Colon (tissue), 2 donors: ENCODE results near the gene NFATC2.
"Not testable (repeated sequence)": the region's sequence is repeated elsewhere in the genome, so short reads cannot be mapped to it uniquely, and the experiment has no call there.

Experiments
- FAIRE-seq: peaks from 2 replicates; lab custom pipeline; 2012; peaks lifted over from hg19 to GRCh38; lab: Jason Lieb, UNC
- donor health status: control.
- donor health status: control.

Gene NFATC2

DNA sequence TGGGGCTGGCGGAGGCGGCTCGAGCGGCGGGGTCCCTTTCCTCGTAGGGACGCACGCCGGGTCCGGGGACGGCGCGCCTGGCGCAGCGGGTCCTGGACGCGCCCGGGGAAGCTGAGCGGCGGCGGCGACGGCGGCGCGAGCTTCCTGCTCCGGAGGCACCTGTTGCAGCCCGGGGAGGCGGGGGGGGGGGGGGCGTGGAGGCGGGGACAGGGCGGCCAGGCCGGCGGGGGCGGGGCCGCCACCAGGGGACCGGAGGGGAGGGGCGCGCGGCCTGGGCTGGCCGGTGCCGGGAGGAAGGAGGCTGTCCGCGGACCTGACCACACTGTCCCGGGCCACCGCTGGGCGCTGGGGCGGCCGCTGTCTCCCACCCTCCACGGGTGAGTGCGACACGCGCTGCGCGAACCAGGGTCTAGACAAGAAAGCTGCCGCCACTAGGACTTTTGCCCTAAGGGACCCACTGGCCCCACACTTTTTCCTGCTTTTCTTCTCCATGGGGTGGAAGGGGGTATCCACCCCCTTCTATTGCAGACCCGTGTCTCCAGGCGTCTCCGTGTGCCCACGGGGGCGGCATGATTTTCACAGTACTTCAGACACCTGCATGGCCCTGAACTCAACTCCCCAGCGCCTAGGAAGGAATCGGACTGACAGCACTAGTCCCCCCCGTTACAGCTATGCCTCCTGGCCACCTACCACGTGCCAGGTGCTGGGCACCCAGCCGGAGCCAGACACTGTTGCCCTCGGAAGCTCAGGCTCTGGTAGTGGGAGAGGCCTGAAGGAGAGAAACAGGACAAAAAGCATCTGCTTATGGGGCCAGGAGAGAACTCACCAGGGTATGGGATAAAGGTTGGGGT lies at the start of gene NFATC2:
TSS of gene NFATC2 (minus strand) at position 149 of the 851 bp plus-strand sequence. CDS start 220 bp downstream, outside the sequence.
- FAIRE-seq: no peak

DNA sequence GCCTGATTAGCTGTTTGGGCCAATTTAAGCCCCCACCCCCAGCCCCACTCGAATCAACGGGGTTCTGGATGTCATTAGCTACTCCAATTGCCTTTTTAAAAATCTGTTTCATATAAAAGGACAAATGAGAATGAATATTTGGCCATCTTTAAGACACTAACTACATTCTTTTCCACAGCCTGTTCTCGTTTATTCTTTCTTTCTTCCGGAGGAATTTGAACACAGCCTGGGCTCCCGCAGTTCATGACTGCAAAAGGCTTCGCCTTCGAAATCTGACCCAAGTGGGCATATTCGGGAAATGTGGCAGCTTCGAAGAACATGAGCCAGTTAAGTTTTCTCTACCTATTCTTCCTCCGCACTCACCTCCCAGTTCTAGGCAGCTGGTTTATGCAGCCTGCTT lies 49.4 kb upstream of the NFATC2 start:
- no peak for FAIRE-seq

DNA sequence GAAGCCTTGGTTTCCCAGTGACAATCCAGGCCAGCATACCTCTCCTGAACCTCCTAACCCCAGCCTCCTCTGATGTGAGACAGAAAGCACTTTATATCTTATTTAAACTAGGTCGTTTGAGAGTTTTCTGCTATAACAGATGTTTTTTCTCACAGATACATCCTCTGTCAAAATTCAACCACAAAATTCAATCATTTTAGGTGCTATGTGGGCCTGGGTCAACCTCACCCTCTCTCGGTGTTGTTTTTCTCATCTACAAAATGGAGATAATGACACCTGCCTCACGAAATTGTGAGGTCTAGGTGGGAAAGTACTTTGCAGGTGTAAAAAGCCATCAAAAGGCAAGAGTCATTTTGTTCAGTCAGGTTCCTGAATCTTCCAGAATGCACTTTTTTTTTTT lies 46.2 kb upstream of the NFATC2 start:
- no peak for FAIRE-seq

DNA sequence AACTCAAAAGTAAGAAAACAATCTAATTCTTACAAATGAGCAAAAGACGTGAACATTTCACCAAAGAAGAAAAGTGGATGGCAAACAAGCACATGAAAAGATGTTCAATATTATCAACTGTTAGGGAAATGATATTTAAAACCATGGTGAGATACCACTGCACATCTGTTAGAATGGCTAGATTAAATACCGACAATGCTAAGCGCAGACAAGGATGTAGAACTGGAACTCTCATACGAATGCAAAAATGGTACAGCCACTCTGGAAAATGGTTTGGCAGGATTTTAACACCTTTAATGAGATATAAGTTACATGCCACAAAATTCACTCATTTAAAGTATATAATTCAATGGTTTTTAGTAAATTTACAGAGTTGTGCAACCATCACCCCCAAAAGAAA lies 44.6 kb upstream of the NFATC2 start:
- no peak for FAIRE-seq

DNA sequence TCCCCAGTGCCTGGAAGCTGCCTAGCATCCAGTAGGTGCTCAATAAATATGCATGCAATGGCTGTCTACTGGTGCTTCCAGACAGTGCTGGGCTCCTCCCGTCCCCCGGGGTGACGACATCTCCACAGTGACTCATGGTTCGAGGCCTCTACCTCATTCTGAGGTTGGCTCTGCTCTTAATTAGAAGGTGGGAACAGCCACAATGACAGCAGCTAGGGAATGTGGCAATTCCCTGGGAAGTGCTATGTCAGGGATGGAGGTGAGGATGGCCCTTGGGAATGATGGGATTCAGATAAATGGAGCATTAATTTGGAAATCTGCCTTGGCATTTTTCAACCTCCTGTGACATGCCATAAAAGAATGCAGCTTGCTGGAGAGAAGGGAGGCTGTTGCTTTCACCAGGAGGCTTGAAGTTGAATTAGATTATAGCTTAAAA lies 43.5 kb upstream of the NFATC2 start:
- no peak for FAIRE-seq

DNA sequence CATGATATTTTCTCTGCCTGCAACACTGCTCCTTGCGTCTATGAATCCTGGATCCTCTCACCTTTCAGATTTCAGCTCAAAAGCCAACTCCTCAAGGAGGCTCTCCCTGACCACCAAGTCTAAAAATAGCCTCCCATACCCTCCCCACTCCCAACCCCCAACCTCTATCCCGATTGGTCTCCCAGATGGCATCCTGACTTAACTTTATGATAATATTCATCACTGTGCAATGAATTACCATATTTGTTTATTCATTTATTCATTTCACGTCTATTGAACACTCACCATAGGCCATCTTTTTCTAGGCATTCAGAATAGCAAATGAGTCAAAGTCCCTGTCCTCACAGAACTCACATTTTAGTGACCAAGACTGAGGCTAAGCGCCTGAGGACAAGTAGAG lies 42.6 kb upstream of the NFATC2 start:
- FAIRE-seq: no peak

DNA sequence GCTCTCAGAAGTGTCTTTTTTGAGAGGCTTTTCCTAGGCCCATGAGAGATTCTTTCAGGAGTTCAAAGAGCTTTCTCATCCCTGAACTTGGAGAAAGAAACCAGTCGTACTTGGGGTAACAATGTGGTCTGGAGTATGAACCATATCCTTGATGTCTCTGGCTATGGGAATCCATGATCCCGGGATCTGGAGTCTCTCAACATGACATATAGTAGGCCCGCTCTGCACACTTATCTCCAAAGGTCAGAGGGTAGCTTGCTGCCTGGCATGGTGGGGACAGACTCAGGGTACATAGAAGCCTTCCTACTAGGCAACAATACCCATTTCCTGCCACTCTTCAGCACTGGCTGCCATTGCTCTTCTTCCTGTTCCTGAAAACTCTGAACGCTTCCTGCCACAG lies 42.2 kb upstream of the NFATC2 start:
- FAIRE-seq: no peak

DNA sequence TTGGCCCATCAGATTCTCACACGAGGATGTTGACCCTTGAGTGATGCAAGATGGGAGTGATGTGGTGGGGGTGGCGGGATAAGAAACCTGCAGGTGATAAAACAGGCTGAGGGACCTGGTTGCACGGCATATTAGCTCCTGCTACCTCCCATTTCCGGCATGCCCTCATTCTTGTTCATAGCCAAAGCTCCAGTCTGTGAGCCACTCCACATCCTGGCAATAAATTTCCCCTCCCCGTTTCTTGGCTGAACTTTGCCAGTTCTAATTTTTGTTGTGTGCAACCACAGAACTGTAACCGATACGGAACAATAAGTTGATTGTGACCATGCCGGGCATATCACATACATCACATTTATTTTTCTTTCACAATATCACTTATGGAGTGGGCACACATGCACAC lies 41.6 kb upstream of the NFATC2 start:
- no peak for FAIRE-seq

DNA sequence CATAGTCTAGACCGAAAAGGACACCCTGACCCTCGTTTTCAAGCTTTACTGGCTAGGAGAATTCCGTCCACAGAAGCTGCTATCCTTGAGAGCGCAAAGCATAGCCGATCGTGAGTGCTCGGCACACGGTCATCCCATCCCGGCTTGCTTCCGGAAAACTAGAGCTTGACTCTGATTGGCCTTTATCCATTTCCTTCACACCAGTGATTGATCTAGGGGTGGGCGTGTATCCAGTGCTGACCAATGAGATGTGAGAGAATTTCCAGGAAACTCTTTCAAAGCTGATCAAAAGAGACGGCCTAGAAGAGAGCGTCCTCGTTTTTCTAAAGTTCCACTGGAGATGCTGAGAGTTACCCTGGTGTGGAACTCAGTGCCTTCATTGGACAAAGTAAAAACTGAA lies 41.0 kb upstream of the NFATC2 start:
- no peak for FAIRE-seq

DNA sequence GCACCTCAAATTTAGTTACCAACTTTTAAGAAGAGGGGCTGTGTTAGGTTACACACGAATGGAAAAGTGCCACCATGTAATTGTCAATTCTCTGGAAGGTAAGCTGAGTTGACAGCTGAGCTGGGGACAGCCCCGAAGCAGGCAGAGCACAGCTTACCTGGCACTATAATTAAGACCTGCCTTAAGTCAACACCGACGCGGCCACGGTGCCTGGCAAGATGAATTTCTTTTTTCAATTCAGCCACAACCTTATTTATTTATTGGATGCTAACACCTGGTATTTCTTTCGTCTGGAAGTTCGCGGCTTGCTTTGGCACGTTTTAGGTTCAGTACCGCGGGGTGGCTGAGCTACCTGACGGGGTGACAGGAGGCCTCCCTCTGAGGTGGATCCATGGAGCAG lies 40.6 kb upstream of the NFATC2 start:
- no peak for FAIRE-seq

DNA sequence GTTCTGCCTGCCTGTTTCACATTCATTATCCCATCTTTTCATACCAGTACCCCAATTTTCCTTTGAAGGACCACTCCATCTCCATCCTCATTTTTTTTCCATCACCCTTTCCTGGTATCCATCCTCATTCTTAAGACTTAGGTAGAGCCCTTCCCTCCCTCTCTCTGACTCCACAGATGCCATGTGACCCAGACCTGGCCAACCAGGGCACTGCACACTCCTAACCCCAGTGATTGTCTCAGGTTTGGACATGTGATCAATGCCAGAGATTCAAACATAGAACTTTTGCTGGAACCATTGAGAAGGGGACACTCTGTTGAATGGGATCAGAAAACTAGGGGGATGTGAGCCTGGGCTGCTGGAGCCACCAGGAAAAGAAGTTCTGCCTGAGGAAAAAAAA lies 39.1 kb upstream of the NFATC2 start:
- FAIRE-seq: no peak

DNA sequence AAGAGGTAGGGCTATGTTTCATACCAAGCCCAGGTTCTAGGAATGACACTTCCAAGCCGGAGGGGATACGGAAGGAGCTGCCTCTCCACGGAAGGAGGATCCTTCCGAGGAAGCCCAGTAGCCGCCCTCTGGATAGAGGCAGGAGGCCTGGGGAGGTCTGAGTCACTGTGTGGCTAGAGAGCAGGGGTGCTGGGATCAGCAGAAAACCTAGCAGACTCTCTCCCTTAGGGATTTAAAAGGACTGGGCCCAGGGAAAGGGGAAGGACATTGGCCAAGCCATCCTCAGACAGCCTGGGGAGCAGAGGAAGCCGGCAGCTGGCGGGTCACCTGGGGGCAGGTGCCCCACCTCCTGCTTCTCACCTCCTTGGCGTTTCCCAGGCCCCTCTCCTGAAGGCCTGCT lies 36.6 kb upstream of the NFATC2 start:
- no peak for FAIRE-seq

DNA sequence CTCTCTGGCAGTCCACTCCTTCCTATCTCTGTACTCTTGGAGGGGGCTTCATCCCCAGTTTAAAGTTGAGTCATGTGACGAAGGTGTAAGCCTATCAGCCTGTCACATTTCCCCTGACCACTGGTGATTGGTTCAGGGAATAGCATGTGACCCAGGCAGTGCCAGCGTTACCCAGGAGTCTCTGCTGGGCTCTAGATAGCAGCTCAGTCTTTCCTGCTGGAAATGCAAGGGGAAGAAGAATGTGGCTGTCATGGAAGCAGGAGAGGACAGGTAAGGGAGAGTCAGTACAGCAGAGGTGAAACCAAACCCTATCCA lies 35.6 kb upstream of the NFATC2 start:
- no peak for FAIRE-seq

DNA sequence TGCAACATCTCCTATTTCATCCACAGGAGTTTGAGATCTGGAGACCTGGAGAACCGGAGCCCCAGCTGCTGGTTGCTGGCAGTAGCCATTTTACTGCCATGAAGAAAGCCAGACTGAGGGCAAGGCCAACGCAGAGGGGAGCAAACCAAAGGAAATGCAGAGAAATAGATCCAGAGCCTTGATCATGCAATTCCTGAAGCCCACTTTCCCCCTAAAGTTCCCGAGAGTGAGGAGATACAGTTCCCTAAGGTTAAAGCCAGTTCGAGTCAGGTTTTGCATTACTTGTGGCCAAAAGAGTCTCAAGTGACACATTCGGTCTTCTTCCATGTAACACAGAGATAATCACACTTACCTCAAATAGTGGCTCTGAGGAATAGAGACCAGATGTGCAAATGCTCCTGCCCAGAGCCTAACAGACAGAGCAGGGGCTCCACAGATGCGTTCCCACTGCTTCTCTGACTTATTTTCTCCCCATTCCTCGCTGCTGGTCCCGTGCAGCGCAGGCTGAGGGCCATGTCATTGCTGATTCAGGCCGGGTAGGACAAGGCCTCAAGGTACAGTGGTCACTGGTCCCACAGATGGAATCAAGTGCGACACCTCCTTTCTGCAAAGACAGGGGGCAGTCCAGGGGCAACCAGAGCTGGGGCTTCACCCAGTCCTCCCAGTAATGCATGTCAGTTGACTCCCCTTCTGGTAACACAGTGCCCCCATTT lies 35.1 kb upstream of the NFATC2 start:
- FAIRE-seq: no peak

DNA sequence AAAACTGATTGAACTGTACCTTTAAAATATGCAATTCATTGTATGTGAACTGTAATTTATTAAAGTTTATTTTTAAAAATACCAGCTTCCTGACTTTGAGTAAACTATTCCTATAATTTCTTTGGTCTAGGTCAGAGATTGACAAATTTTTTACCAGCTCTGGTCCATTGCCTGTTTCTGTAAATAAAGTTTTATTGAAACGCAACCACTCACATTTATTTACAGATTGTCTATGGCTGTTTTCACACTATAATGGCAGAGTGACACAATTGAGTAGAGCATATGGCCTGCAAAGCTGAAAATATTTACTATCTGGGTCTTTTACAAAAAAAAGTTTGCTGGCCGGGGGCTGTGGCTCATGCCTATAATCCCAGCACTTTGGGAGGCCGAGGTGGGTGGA lies 33.0 kb upstream of the NFATC2 start:
- no peak for FAIRE-seq

DNA sequence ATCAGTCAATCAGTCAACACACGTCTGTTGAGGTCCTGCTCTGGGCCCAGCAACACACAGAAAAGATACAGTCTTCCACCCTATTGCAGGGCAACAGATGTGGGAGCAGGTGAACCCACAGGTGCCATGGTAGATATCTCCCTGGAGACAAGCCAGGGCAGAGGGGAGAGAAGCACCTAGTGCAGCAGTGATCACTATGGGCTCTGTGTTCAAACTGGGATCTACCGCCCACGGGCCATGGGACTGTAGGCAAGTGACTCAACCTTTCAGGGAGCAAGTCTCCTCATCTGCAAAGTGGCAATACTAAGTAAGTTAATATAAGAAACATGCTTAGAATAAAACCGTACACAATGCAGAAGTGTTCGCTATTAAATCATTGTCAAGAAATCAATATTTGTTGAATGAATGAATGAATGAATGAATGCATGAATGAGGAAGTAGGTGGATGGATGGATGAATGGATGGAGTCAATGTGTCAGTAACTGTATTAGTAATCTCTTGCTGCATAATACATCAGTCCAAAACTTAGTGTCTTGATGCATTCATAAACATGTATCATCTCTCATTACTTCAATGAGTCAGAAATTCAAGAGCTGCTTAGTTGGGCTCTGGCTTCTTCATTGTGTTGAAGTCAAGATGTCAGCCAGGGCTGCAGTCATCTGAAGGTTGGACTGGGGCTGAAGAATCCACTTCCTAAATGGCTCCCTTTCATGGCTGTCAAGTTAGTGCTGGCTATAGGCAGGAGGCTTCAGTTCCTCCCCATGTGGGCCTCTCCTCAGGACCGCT lies 31.9 kb upstream of the NFATC2 start:
- no peak for FAIRE-seq

DNA sequence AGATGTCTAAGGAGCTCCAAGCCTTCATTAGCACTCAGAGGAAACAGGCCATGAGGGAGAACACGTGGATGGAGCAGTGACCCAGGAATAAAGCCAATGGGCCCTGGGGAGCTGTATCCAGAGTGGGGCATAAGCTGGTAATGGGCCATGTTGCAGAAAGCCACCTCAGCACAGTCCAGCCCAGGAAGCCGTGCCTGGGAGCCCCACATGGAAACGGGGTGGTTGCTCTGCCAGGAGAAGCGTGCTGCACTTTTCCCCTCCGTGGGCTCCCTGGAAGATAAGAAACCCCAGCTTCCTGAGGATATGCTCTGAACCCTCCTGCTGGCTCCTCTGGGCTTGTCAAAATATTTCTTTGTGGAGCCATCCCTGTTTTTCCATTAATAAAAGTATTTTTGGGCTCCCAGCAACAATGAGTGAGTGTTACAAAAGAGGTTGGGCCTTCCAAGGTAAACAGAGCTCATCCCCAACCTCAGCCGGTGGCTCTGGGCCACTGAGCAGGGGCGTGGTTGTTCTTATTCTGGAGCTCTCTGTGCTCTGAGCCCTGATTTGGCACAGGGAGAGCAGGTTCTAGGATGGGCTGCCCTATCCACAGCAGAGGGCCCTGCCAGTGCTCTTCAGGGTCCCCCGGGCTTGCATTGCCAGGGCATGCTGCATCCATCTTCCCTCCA lies 31.2 kb upstream of the NFATC2 start:
- no peak for FAIRE-seq

DNA sequence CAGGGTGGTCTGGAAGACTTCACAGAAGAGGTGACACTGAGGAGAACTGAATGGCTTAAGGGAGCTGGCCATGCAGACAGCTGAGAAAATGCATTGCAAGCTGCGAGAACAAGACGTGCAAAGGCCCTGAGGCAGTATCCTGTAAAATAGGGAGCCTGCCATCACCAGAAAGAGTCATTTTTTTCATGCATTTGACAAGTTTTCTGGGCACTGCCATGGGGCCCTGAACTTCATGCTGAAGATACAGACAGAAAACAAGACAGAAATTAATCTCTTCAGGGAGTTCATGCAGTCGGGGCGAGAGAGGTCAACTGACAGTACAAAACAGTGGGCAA lies 28.9 kb upstream of the NFATC2 start:
- no peak for FAIRE-seq

DNA sequence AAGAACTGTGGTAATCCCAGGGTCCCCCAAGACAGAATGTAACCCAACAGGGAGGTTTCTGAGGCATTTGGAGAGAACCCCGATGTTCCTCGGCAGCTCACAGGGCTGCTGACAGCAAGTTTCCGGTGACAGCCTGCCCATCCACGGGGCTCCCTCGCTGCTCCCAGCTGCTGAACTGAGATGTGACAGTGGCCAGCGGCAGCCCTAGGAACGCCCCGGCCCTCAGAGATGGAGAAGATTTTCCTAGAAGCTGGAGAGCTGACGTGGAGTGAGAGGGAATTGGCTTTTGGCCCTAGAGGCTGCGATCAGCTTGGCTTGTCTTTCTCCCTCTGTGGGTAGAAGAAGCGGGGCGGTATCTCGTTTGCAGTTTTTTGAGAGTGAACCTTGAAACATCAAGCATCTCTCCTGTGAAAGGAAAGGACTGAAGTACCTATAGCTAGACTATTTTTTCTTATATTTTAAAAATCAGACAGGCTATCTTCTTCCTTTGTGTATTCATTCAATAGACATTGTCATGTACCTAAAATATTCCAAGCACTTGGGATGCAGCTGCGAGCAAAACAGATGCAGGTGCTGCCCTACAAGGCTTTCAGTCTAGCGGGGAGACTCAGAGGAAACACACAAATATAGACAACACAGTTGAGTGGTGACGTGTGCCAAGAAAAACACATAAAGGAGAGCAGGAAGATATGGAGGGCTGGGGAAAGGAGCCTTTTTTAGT lies 28.4 kb upstream of the NFATC2 start:
- FAIRE-seq: no peak

DNA sequence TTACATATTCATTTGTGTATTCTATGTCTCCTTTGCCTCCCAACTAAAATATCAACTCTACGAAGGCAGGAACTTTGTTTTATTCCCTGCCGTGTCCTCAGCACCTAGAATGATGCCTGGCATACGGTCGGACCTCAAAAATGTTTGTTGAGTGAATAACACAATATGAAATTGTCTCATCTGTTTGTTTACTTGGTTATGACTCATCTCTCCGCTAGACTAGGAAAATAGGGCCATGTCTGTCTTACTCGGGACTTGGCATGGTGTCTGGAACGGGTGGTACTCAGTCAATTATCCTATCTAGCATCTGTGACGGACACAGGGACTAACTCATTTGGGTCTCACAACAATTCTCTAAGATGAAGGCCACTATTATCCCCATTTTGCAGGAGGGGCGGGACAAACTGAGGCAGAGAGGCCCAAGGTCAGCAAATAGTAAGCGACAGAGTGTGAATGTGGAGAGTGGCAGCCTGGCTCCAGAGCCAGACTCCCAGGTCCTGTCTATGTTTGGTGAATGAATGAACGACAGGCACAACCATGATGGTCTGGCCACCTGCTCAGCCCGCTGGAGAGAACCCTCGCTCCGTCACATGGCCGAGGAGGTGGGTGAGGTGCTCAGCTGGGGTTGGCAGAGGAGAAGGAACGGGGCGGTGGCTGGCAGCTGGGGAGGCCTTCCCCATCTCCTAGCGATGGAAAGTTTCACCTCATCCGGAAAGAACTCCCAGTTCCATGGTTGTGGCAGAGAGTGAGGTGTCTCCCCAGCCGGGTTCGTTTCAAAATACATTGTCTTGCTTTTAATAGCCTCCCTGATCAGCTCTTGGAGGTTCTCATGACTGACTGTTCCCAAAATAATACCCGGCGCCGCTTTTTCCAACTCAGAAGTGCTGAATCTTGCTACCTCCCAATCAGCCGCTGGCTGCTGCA lies 27.6 kb upstream of the NFATC2 start:
- no peak for FAIRE-seq

DNA sequence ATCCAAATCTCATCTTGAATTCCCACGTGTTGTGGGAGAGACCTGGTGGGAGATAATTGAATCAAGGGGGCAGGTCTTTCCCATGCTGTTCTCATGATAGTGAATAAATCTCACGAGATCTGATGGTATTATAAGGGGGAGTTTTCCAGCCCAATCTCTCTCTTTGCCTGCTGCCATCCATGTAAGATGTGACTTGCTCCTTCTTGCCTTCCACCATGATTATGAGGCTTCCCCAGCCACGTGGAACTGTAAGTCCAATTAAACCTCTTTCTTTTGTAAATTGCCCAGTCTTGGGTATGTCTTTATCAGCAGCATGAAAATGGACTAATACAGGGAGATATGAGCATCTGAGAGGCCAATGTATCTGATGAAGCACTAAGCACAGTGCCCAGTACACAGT lies 26.0 kb upstream of the NFATC2 start:
- FAIRE-seq: not testable (repeated sequence)
